WI38 (cell line): ENCODE data around the gene RFTN2.
"Not testable (repeated sequence)": the region's sequence is repeated elsewhere in the genome, so short reads cannot be mapped to it uniquely, and the experiment has no call there.

ENCODE experiments used
- H3K4me3 ChIP-seq: 2 replicates; pipeline ENCODE4 v1.5.1; 2011; ENCODE audit warnings: low read depth, mild to moderate bottlenecking, control low read depth, low read length
- TF ChIP-seq, protein P1 (sequence below): IDR thresholded peaks from 2 replicates; pipeline ENCODE4 v1.5.1; 2012; ENCODE audit warnings: low read depth, mild to moderate bottlenecking, control low read depth, low read length

RFTN2 gene

GRCh38 chr2:197641666-197642065, 33.7 kb downstream of the RFTN2 start:
- TF ChIP-seq, protein P1, sequence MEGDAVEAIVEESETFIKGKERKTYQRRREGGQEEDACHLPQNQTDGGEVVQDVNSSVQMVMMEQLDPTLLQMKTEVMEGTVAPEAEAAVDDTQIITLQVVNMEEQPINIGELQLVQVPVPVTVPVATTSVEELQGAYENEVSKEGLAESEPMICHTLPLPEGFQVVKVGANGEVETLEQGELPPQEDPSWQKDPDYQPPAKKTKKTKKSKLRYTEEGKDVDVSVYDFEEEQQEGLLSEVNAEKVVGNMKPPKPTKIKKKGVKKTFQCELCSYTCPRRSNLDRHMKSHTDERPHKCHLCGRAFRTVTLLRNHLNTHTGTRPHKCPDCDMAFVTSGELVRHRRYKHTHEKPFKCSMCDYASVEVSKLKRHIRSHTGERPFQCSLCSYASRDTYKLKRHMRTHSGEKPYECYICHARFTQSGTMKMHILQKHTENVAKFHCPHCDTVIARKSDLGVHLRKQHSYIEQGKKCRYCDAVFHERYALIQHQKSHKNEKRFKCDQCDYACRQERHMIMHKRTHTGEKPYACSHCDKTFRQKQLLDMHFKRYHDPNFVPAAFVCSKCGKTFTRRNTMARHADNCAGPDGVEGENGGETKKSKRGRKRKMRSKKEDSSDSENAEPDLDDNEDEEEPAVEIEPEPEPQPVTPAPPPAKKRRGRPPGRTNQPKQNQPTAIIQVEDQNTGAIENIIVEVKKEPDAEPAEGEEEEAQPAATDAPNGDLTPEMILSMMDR = no peak
- H3K4me3 ChIP-seq = no peak overlapping the region

DNA sequence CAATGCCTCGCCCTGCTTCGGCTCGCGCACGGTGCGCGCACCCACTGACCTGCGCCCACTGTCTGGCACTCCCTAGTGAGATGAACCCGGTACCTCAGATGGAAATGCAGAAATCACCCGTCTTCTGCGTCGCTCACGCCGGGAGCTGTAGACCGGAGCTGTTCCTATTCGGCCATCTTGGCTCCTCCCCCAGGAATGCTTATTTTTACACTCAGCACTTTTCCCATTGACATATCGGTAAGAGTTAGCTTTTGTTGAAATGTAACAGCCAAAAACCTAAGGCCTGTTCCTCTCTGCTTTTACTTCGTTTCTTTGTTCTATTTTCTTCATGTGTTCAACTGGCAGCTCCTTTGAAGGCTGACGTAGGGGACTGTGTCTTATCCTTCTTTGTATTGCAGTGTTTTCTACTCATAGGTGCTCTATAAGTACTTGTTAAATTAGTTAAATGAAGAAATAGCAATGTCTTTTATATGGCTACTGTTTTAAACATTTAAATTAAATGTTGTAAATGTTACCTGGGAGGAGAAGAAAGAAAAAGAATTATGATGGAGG, 34.7 kb downstream of the RFTN2 start:
- H3K4me3 ChIP-seq = not testable (repeated sequence)

GRCh38 chr2:197633109-197633657, 42.2 kb downstream of the RFTN2 start:
- H3K4me3 ChIP-seq = no peak overlapping the region
- TF ChIP-seq, protein P1 = no peak

DNA sequence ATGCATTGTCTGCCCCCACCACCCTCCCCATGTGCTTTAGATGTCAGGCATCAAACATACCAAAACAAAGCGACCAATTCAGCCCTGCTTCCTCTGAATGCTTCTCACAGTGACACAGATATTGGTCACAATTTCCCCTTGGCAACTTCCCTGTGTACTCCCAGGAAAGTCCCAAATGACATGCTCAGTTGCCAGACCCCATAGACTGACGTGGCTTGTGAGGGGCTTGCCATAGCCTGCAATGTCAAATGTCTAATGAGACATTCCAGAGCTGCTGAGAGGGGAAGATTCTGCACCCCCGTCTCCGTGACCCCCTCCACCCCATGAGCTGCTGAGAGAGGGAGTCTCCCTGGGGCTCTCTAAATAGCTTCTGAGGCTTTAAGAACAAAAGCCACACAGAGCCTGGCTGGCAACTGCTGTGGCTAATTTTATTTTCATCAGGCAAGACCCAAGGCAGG, 47.3 kb downstream of the RFTN2 start:
- TF ChIP-seq, protein P1 = no peak
- no peak overlapping the region for H3K4me3 ChIP-seq

DNA sequence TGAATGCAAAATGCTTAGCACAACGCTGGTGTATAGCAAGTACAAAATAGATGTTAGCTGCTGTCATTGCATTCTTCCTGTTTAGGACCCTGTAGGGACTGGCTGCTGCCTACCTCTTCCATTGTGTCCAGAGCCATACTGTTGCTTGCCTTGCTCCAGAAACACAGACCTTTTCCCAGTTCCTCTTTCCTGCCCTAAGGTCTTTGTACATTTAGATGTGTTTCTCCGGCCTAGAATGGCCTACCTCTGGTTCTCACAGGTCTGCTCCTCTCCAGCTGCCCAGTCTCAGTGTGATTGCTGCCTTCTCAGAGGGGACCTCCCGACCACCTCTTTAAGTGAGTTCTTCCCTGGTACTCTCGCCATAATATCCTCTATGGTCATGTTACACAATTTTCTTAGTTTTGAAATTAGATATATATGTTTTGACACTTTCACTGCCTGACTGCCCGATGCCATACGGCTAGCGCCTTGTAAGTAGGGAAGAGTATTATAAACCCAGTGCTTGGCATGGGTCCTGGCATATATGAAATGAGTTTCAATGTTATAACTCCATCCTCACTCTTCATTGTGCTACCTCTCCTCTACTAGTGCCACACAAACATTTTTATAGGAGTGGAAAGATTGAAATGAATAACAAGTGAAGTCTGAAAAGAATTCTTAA, 48.3 kb downstream of the RFTN2 start:
- H3K4me3 ChIP-seq = no peak overlapping the region
- TF ChIP-seq, protein P1 = no peak

- H3K4me3 ChIP-seq = no peak overlapping the region
- TF ChIP-seq, protein P1 = no peak
Observed at GRCh38 chr2:197620133-197620532, 55.3 kb downstream of the RFTN2 start.

DNA sequence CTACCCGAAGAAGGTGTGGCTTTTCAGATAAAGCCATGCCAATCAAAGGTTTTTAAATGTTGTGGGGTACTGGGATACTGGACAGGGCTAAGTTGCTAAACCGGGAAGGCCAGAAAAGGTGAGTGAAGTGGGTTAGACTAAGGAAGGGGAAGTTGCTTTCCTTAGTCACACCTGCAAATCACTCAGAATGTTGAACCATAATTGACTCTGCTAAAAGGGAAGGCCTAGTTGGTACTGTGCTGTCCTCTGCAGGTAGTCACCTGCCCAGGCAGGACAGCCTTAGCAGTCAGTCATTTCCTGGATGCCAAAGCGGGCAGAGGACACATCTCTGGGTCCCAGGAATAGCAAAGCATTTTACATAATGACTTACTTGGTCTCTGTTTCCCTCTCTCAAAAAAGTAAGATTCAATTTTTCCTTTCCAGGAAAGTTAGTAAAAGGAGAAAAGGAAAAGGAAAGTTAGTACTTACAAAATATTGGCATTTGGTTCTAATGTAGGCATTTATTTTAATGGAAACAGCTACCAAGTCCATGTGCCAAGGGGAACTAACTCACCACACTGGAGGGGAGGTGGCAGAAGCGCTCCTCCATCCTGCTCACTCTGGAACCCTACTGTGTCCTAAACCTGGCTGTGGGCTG, 60.3 kb downstream of the RFTN2 start:
- no peak overlapping the region for H3K4me3 ChIP-seq
- TF ChIP-seq, protein P1 = no peak
